ENCODE results near the gene C2CD5.

GRCh38 chr12:22538311-22538710 is 6.0 kb downstream of the C2CD5 start:
- TF ChIP-seq POLR2A (IDR thresholded peaks at IDR 0.05; ENCODE audit: insufficient read depth in 1 of 2, low read depth in 2 of 2, low read length in 2 of 2), result no peak
- no peak for TF ChIP-seq SMC3 (IDR thresholded peaks at IDR 0.05; ENCODE audit: low read length)
- TF ChIP-seq CCDC6 (CRISPR knock-in tag; IDR thresholded peaks at IDR 0.05), result no peak
- no peak for TF ChIP-seq ZKSCAN5 (CRISPR knock-in tag; IDR thresholded peaks at IDR 0.05)
- TF ChIP-seq ZNF318 (CRISPR knock-in tag; IDR thresholded peaks at IDR 0.05), result no peak
- TF ChIP-seq CTCF (CRISPR knock-in tag; IDR thresholded peaks at IDR 0.05), result no peak
- no peak for TF ChIP-seq FOXM1 (CRISPR knock-in tag; IDR thresholded peaks at IDR 0.05)
- TF ChIP-seq IKZF1 (IDR thresholded peaks at IDR 0.05), result no peak
- no peak for TF ChIP-seq PHF8 (CRISPR knock-in tag; IDR thresholded peaks at IDR 0.05)
